MG63 (cell line): ENCODE data around the gene TNS1. TPM values are rescaled to one million over a fixed set of nuclear protein-coding genes. Genes with fewer than 3 reads are reported as not detected.
"Not testable (repeated sequence)": the region's sequence is repeated elsewhere in the genome, so short reads cannot be mapped to it uniquely, and the experiment has no call there.

Experiments
- DNase-seq: peaks from one replicate; pipeline ENCODE4 v3.0.0-alpha.2; 2020
- H3K27me3 ChIP-seq: fragments of 250-450 bp; sonication (Bioruptor Pico); 2 replicates; pipeline ENCODE4 v1.5.1; 2020; ENCODE audit warnings: mild to moderate bottlenecking, moderate library complexity
- H3K36me3 ChIP-seq: fragments of 250-450 bp; sonication (Bioruptor Pico); 2 replicates; pipeline ENCODE4 v1.5.1; 2020; ENCODE audit warnings: mild to moderate bottlenecking, moderate library complexity
- H3K4me3 ChIP-seq: fragments of 250-450 bp; sonication (Bioruptor Pico); 2 replicates; pipeline ENCODE4 v1.5.1; 2020; ENCODE audit warnings: mild to moderate bottlenecking, moderate library complexity
- H3K9me3 ChIP-seq: fragments of 250-450 bp; sonication (Bioruptor Pico); 2 replicates; pipeline ENCODE4 v1.5.1; 2020; ENCODE audit warnings: mild to moderate bottlenecking, moderate library complexity
- total RNA-seq: library from RNA; depleted of rRNA; stranded (reverse); fragments of >200 nt; shearing (Covaris generic); gene quantifications from 2 replicates; pipeline ENCODE4 v1.2.3, GENCODE V29; 2014; ENCODE audit warnings: low replicate concordance; rRNA removed

TNS1 gene
- 13.4 and 17.6 TPM in 2 replicates for total RNA-seq

- H3K27me3 ChIP-seq = no peaks in the 10 kb centered on the region
- DNase-seq = peak; percentile 85
- no peaks in the 10 kb centered on the region for H3K9me3 ChIP-seq
- H3K36me3 ChIP-seq = peaks cover 4% of the 10 kb centered on the region; the same call in 1 of the 2 replicates
- H3K4me3 ChIP-seq = peak within 1 kb of the TSS; percentile 65
These were observed at the start of gene TNS1 for GRCh38 chr2:218002845-218003180. TNS1 (minus strand) TSS chr2:218002995; CDS start chr2:218002872, 123 bp downstream.

GRCh38 chr2:218051903-218052302 is 49.1 kb upstream of the TNS1 start:
- no peak for DNase-seq
- Histone ChIP-seq H3K36me3 (no peaks in the 10 kb centered on the region), H3K4me3 (no peak overlapping the region), H3K27me3 (peaks cover 6% of the 10 kb centered on the region; the same call in 1 of the 2 replicates), H3K9me3 (no peaks in the 10 kb centered on the region)

GRCh38 chr2:218047536-218048225 is 44.9 kb upstream of the TNS1 start:
- no peak for DNase-seq
- no peak overlapping the region for H3K4me3 ChIP-seq
- no peaks in the 10 kb centered on the region for H3K36me3 ChIP-seq
- no peaks in the 10 kb centered on the region for H3K9me3 ChIP-seq
- peaks cover 6% of the 10 kb centered on the region; the same call in 1 of the 2 replicates for H3K27me3 ChIP-seq

GRCh38 chr2:218046238-218046637 is 43.4 kb upstream of the TNS1 start:
- DNase-seq = no peak
- Histone ChIP-seq H3K27me3 (peaks cover 15% of the 10 kb centered on the region), H3K36me3 (no peaks in the 10 kb centered on the region), H3K9me3 (no peaks in the 10 kb centered on the region), H3K4me3 (no peak overlapping the region)

GRCh38 chr2:218044599-218044998 is 41.8 kb upstream of the TNS1 start:
- not testable (repeated sequence) for H3K9me3 ChIP-seq, H3K36me3 ChIP-seq, DNase-seq, H3K4me3 ChIP-seq
- peaks cover 15% of the 10 kb centered on the region for H3K27me3 ChIP-seq

- no peak overlapping the region for H3K4me3 ChIP-seq
- no peaks in the 10 kb centered on the region for H3K36me3 ChIP-seq
- DNase-seq = no peak
- H3K9me3 ChIP-seq = no peaks in the 10 kb centered on the region
- peaks cover 18% of the 10 kb centered on the region for H3K27me3 ChIP-seq
These were observed 40.9 kb upstream of the TNS1 start for GRCh38 chr2:218043701-218044109.

GRCh38 chr2:218043100-218043499 is 40.3 kb upstream of the TNS1 start:
- H3K9me3 ChIP-seq = no peaks in the 10 kb centered on the region
- no peaks in the 10 kb centered on the region for H3K36me3 ChIP-seq
- no peak for DNase-seq
- peaks cover 18% of the 10 kb centered on the region for H3K27me3 ChIP-seq
- no peak overlapping the region for H3K4me3 ChIP-seq

- Histone ChIP-seq H3K36me3 (no peaks in the 10 kb centered on the region), H3K4me3 (no peak overlapping the region), H3K9me3 (no peaks in the 10 kb centered on the region), H3K27me3 (peaks cover 11% of the 10 kb centered on the region)
- DNase-seq = no peak
These were observed 38.7 kb upstream of the TNS1 start for GRCh38 chr2:218041302-218042168.

GRCh38 chr2:218040883-218041282 is 38.1 kb upstream of the TNS1 start:
- Histone ChIP-seq H3K4me3 (no peak overlapping the region), H3K36me3 (no peaks in the 10 kb centered on the region), H3K9me3 (no peaks in the 10 kb centered on the region), H3K27me3 (peaks cover 11% of the 10 kb centered on the region)
- DNase-seq = no peak

GRCh38 chr2:218039171-218039570 is 36.4 kb upstream of the TNS1 start:
- DNase-seq = no peak
- Histone ChIP-seq H3K27me3 (peaks cover 11% of the 10 kb centered on the region), H3K36me3 (no peaks in the 10 kb centered on the region), H3K9me3 (no peaks in the 10 kb centered on the region), H3K4me3 (no peak overlapping the region)

- H3K27me3 ChIP-seq = peaks cover 2% of the 10 kb centered on the region
- H3K36me3 ChIP-seq = no peaks in the 10 kb centered on the region
- no peaks in the 10 kb centered on the region for H3K9me3 ChIP-seq
- no peak for DNase-seq
- H3K4me3 ChIP-seq = no peak overlapping the region
These were observed 33.6 kb upstream of the TNS1 start for GRCh38 chr2:218036371-218036770.

- Histone ChIP-seq H3K9me3 (no peaks in the 10 kb centered on the region), H3K36me3 (no peaks in the 10 kb centered on the region), H3K4me3 (no peak overlapping the region), H3K27me3 (peaks cover 2% of the 10 kb centered on the region)
- no peak for DNase-seq
These were observed 32.8 kb upstream of the TNS1 start for GRCh38 chr2:218035463-218036100.

GRCh38 chr2:218034497-218035213 is 31.9 kb upstream of the TNS1 start:
- not testable (repeated sequence) for H3K4me3 ChIP-seq

GRCh38 chr2:218033590-218034496 is 31.0 kb upstream of the TNS1 start:
- H3K27me3 ChIP-seq = peaks cover 1% of the 10 kb centered on the region; the same call in 1 of the 2 replicates
- no peak for DNase-seq
- no peaks in the 10 kb centered on the region for H3K9me3 ChIP-seq
- H3K36me3 ChIP-seq = no peaks in the 10 kb centered on the region
- no peak overlapping the region for H3K4me3 ChIP-seq

More at GRCh38 chr2:218034497-218035213, 31.9 kb upstream of the TNS1 start:
- not testable (repeated sequence) for H3K9me3 ChIP-seq, H3K27me3 ChIP-seq, H3K36me3 ChIP-seq
- DNase-seq = peak; percentile 44

- Histone ChIP-seq H3K36me3 (no peaks in the 10 kb centered on the region), H3K4me3 (no peak overlapping the region), H3K27me3 (no peaks in the 10 kb centered on the region; the same call in 1 of the 2 replicates), H3K9me3 (no peaks in the 10 kb centered on the region)
- no peak for DNase-seq
These were observed 30.4 kb upstream of the TNS1 start for GRCh38 chr2:218033208-218033589.
